GM12865 (cell line): Measurements from ENCODE around the gene NAXD.
"Not testable (repeated sequence)": the region's sequence is repeated elsewhere in the genome, so short reads cannot be mapped to it uniquely, and the experiment has no call there.

Source experiments
- DNase-seq: peaks from one replicate; pipeline ENCODE4 v3.0.0; 2010; ENCODE audit warnings: low read depth
- H3K4me3 ChIP-seq: 2 replicates; pipeline ENCODE4 v1.5.1; 2011; ENCODE audit warnings: mild to moderate bottlenecking, low read depth, low read length, control low read depth
- CTCF ChIP-seq: IDR thresholded peaks from 2 replicates; pipeline ENCODE4 v1.5.1; 2011; ENCODE audit warnings: low read length, control low read depth, low read depth, inconsistent platforms; ENCODE audit not compliant: insufficient read depth; ENCODE audit errors: missing control alignments

Gene NAXD

DNA sequence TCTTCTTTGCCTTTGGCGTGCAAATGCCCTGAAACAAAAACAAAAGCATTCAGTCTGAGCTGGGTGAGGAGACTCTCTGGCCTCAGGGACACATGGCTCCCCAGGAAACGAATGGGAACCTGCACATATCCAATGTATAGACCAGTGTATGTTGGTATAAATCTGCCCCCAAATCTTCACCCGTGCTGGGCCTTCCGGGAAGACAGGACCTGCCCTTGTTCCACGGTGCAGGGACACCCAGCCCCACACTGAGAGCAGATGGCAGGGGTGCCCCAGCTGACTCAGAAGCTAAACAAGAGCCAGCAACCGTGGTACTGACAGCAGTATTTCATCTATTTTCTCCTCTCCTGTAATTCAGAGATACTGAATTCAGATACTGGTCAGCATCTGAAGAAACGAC lies 48.1 kb downstream of the NAXD start:
- no peak for TF ChIP-seq CTCF
- no peak overlapping the region for H3K4me3 ChIP-seq
- DNase-seq = no peak

- no peak for TF ChIP-seq CTCF
- H3K4me3 ChIP-seq = no peak overlapping the region
- DNase-seq = no peak
Observed at GRCh38 chr13:110664041-110664440, 48.7 kb downstream of the NAXD start.

DNA sequence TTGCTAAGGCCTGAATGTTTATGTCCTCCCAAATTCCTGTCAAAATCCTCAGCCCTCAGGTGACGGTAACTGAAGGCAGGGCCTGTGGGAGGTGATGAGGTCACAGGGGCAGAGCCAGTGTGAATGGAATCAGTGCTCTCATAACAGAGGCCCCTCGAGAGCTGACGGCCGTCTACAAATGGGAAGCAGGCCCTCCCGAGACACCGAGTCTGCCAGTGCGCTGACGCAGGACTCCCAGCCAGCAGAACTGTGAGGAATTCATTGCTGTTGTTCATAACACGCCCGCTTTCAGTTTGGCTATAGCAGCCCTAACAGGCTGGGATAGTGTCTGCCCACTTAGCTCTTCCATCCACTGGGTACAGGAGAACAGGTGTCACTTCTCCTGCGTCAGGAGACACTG lies 49.3 kb downstream of the NAXD start:
- no peak overlapping the region for H3K4me3 ChIP-seq
- TF ChIP-seq CTCF = no peak
- no peak for DNase-seq

GRCh38 chr13:110665491-110666254 lies 50.3 kb downstream of the NAXD start:
- no peak for TF ChIP-seq CTCF
- H3K4me3 ChIP-seq = no peak overlapping the region
- DNase-seq = no peak

- TF ChIP-seq CTCF = no peak
- no peak overlapping the region for H3K4me3 ChIP-seq
- DNase-seq = no peak
Observed at GRCh38 chr13:110666255-110666533, 50.8 kb downstream of the NAXD start.

GRCh38 chr13:110669036-110669435 lies 53.7 kb downstream of the NAXD start:
- no peak for TF ChIP-seq CTCF
- H3K4me3 ChIP-seq = no peak overlapping the region
- DNase-seq = no peak

GRCh38 chr13:110669814-110670213 lies 54.5 kb downstream of the NAXD start:
- not testable (repeated sequence) for H3K4me3 ChIP-seq, DNase-seq
